Measurements from ENCODE around the gene SH3RF3. TPM values are rescaled to one million over a fixed set of nuclear protein-coding genes. Genes with fewer than 3 reads are reported as not detected.

Gene SH3RF3
- total RNA-seq, 3 donors from 2014 or later (not counting 1 experiment from before 2014, with no cell fraction given), result 0.23 to 0.61 (median 0.34) TPM

- Histone ChIP-seq H3K36me3 (ENCODE audit: control insufficient read depth, insufficient read depth, low read length) (no peaks in the 10 kb centered on the region), H3K9me3 (ENCODE audit: control insufficient read depth, insufficient read depth, low read length) (no peaks in the 10 kb centered on the region), H3K4me3 (ENCODE audit: low read length) (no peak overlapping the region), H3K4me1 (ENCODE audit: control insufficient read depth, insufficient read depth, low read length) (no peaks in the 10 kb centered on the region), H3K27ac (ENCODE audit: low read length) (no peak overlapping the region), H3K27me3 (ENCODE audit: control insufficient read depth, insufficient read depth, low read length) (no peaks in the 10 kb centered on the region)
- Mint-ChIP-seq H3K27ac (no peak overlapping the region), H3K27me3 (ENCODE audit: low read depth in 2 of 2) (peaks cover 7 to 14% of the 10 kb centered on the region in 2 donors), H3K36me3 (no peaks in the 10 kb centered on the region), H3K9me3 (no peaks in the 10 kb centered on the region), H3K4me1 (no peaks in the 10 kb centered on the region), H3K4me3 (no peak overlapping the region)
- DNase-seq, result no peak
- 88% methylated on average over 11 of the region's 11 CpGs for WGBS (ENCODE audit: insufficient coverage)
- intact Hi-C loops (cut with micrococcal nuclease), result no loop called here
- no peak for TF ChIP-seq CTCF (IDR thresholded peaks at IDR 0.05)
- ATAC-seq, result no peak
These were observed 397.5 kb downstream of the SH3RF3 start for GRCh38 chr2:109526442-109526970.

GRCh38 chr2:109527079-109527478, 398.1 kb downstream of the SH3RF3 start:
- DNase-seq (no peak), ATAC-seq (no peak)
- H3K27me3 ChIP-seq (ENCODE audit: control insufficient read depth, insufficient read depth, low read length), result no peaks in the 10 kb centered on the region
- TF ChIP-seq CTCF (IDR thresholded peaks at IDR 0.05), result no peak
- H3K4me1 Mint-ChIP-seq, result no peaks in the 10 kb centered on the region
- no peak overlapping the region for H3K4me3 Mint-ChIP-seq
- no peak overlapping the region for H3K4me3 ChIP-seq (ENCODE audit: low read length)
- H3K27ac Mint-ChIP-seq, result no peak overlapping the region
- intact Hi-C loops (cut with micrococcal nuclease), result no loop called here
- no peaks in the 10 kb centered on the region for H3K36me3 Mint-ChIP-seq
- no peak overlapping the region for H3K27ac ChIP-seq (ENCODE audit: low read length)
- peaks cover 7 to 20% of the 10 kb centered on the region in 2 donors for H3K27me3 Mint-ChIP-seq (ENCODE audit: low read depth in 2 of 2)
- no peaks in the 10 kb centered on the region for H3K9me3 ChIP-seq (ENCODE audit: control insufficient read depth, insufficient read depth, low read length)
- WGBS (ENCODE audit: insufficient coverage), result 89% methylated on average over 6 of the region's 6 CpGs
- no peaks in the 10 kb centered on the region for H3K4me1 ChIP-seq (ENCODE audit: control insufficient read depth, insufficient read depth, low read length)
- H3K9me3 Mint-ChIP-seq, result no peaks in the 10 kb centered on the region
- no peaks in the 10 kb centered on the region for H3K36me3 ChIP-seq (ENCODE audit: control insufficient read depth, insufficient read depth, low read length)

GRCh38 chr2:109527846-109528705, 399.1 kb downstream of the SH3RF3 start:
- Mint-ChIP-seq H3K4me1 (no peaks in the 10 kb centered on the region), H3K9me3 (no peaks in the 10 kb centered on the region), H3K27me3 (ENCODE audit: low read depth in 2 of 2) (peaks cover 10 to 21% of the 10 kb centered on the region in 2 donors), H3K4me3 (no peak overlapping the region), H3K36me3 (no peaks in the 10 kb centered on the region), H3K27ac (no peak overlapping the region)
- Histone ChIP-seq H3K27me3 (ENCODE audit: control insufficient read depth, insufficient read depth, low read length) (no peaks in the 10 kb centered on the region), H3K9me3 (ENCODE audit: control insufficient read depth, insufficient read depth, low read length) (no peaks in the 10 kb centered on the region), H3K36me3 (ENCODE audit: control insufficient read depth, insufficient read depth, low read length) (no peaks in the 10 kb centered on the region), H3K4me3 (ENCODE audit: low read length) (no peak overlapping the region), H3K27ac (ENCODE audit: low read length) (no peak overlapping the region), H3K4me1 (ENCODE audit: control insufficient read depth, insufficient read depth, low read length) (no peaks in the 10 kb centered on the region)
- no peak for ATAC-seq
- intact Hi-C loops (cut with micrococcal nuclease), result no loop called here
- DNase-seq, result no peak
- 84% methylated on average over 16 of the region's 16 CpGs for WGBS (ENCODE audit: insufficient coverage)
- no peak for TF ChIP-seq CTCF (IDR thresholded peaks at IDR 0.05)
